Trophoblast cell (in vitro differentiated cells and primary cell): ENCODE measurements around the gene CCDC185. TPM values are rescaled to one million over a fixed set of nuclear protein-coding genes. Genes with fewer than 3 reads are reported as not detected.
A peak's percentile ranks its signal among the peaks of the same experiment; 100 is the strongest.

ENCODE experiments used
- DNase-seq, 2 donors: peaks; one replicate each; pipeline ENCODE4 v3.0.0-alpha.2; 2016
- H2AFZ ChIP-seq: 2 replicates; pipeline ENCODE4 v1.6.1; 2013; ENCODE audit warnings: low read length, moderate library complexity, mild to moderate bottlenecking; ENCODE audit not compliant: insufficient read depth, poor library complexity
- H2AK5ac ChIP-seq: 2 replicates; pipeline ENCODE4 v1.6.1; 2013; ENCODE audit warnings: mild to moderate bottlenecking, low read length
- H2BK120ac ChIP-seq: 2 replicates; pipeline ENCODE4 v1.6.1; 2013; ENCODE audit warnings: low read length, mild to moderate bottlenecking, moderate library complexity; ENCODE audit not compliant: insufficient read depth, poor library complexity
- H2BK12ac ChIP-seq: 2 replicates; pipeline ENCODE4 v1.6.1; 2013; ENCODE audit warnings: mild to moderate bottlenecking, low read length, moderate library complexity
- H2BK5ac ChIP-seq: 2 replicates; pipeline ENCODE4 v1.6.1; 2013; ENCODE audit warnings: low read length, low read depth, moderate library complexity, mild to moderate bottlenecking; ENCODE audit not compliant: poor library complexity
- H3K14ac ChIP-seq: 2 replicates; pipeline ENCODE4 v1.6.1; 2013; ENCODE audit warnings: mild to moderate bottlenecking, low read length
- H3K18ac ChIP-seq: 2 replicates; pipeline ENCODE4 v1.6.1; 2013; ENCODE audit warnings: mild to moderate bottlenecking, low read length
- H3K23ac ChIP-seq: 2 replicates; pipeline ENCODE4 v1.6.1; 2013; ENCODE audit warnings: low read length
- H3K27ac ChIP-seq: 2 replicates; pipeline ENCODE4 v1.5.1; 2013; ENCODE audit warnings: low read depth, mild to moderate bottlenecking, inconsistent platforms, low read length, moderate library complexity
- H3K27me3 ChIP-seq: 2 replicates; pipeline ENCODE4 v1.6.1; 2013; ENCODE audit warnings: inconsistent platforms, mild to moderate bottlenecking, low read length, moderate library complexity; ENCODE audit not compliant: insufficient read depth
- H3K36me3 ChIP-seq, 2 experiments: 1 replicate in 1 of 2; 2 replicates in 1 of 2; pipeline ENCODE4 v1.6.1; 2013; ENCODE audit warnings: low read length in 2 of 2, mild to moderate bottlenecking in 2 of 2, moderate library complexity in 1 of 2; ENCODE audit not compliant: insufficient read depth in 2 of 2, control insufficient read depth in 1 of 2
- H3K4ac ChIP-seq: 2 replicates; pipeline ENCODE4 v1.6.1; 2013; ENCODE audit warnings: low read depth, mild to moderate bottlenecking, low read length, moderate library complexity
- H3K4me1 ChIP-seq, 2 experiments: 1 replicate in 1 of 2; 2 replicates in 1 of 2; pipeline ENCODE4 v1.6.1; 2013; ENCODE audit warnings: low read length in 2 of 2, mild to moderate bottlenecking in 2 of 2, moderate library complexity in 1 of 2; ENCODE audit not compliant: insufficient read depth in 2 of 2, control insufficient read depth in 1 of 2
- H3K4me2 ChIP-seq: 2 replicates; pipeline ENCODE4 v1.6.1; 2013; ENCODE audit warnings: inconsistent platforms, mild to moderate bottlenecking, low read length, moderate library complexity
- H3K4me3 ChIP-seq: 2 replicates; pipeline ENCODE4 v1.5.1; 2013; ENCODE audit warnings: mild to moderate bottlenecking, low read depth, low read length, inconsistent platforms
- H3K79me1 ChIP-seq: one replicate; pipeline ENCODE4 v1.6.1; 2013; ENCODE audit warnings: low read length
- H3K79me2 ChIP-seq: 2 replicates; pipeline ENCODE4 v1.6.1; 2013; ENCODE audit warnings: low read length, mild to moderate bottlenecking; ENCODE audit not compliant: control insufficient read depth, insufficient read depth, poor library complexity
- H3K9ac ChIP-seq: 2 replicates; pipeline ENCODE4 v1.6.1; 2013; ENCODE audit warnings: mild to moderate bottlenecking, low read length
- H3K9me3 ChIP-seq: 2 replicates; pipeline ENCODE4 v1.6.1; 2013; ENCODE audit warnings: low read depth, mild to moderate bottlenecking, control low read depth, inconsistent platforms, low read length; ENCODE audit not compliant: insufficient read depth
- H4K12ac ChIP-seq: 2 replicates; pipeline ENCODE4 v1.6.1; 2013; ENCODE audit warnings: low read depth, mild to moderate bottlenecking, low read length, moderate library complexity
- H4K8ac ChIP-seq: 2 replicates; pipeline ENCODE4 v1.6.1; 2013; ENCODE audit warnings: low read depth, mild to moderate bottlenecking, low read length, moderate library complexity
- H4K91ac ChIP-seq: one replicate; pipeline ENCODE4 v1.6.1; 2013; ENCODE audit warnings: low read depth, mild to moderate bottlenecking, low read length, moderate library complexity
- WGBS: extraction: QIAGEN DNeasy Blood & Tissue Kit; methylation state at CpG from one replicate; pipeline ENCODE4 v1.1.7; 2013; ENCODE audit warnings: missing lambda C conversion rate; ENCODE audit not compliant: insufficient read length, insufficient coverage; ENCODE audit errors: extremely low coverage; 5-methylcytosine and 5-hydroxymethylcytosine counted together
- polyA plus RNA-seq: library from polyadenylated mRNA; stranded (reverse); fragments of 200-250 nt; gene quantifications from 2 replicates; pipeline ENCODE4 v1.2.3, GENCODE V29; 2013

The CCDC185 gene
- polyA plus RNA-seq, result not detected in 2 replicates

- Histone ChIP-seq H3K4me1 (no peaks in the 10 kb centered on the region), H3K4me3 (no peak within 1 kb of the TSS), H2BK12ac (no peak within 1 kb of the TSS), H3K79me2 (no peaks in the 10 kb centered on the region), H3K4ac (no peak within 1 kb of the TSS), H3K9ac (no peak within 1 kb of the TSS), H2BK5ac (no peak within 1 kb of the TSS), H3K36me3 (no peaks in the 10 kb centered on the region), H3K9me3 (no peaks in the 10 kb centered on the region), H4K8ac (no peak within 1 kb of the TSS), H3K18ac (no peak within 1 kb of the TSS), H3K79me1 (no peaks in the 10 kb centered on the region), H2BK120ac (no peak within 1 kb of the TSS), H4K91ac (no peak within 1 kb of the TSS), H2AFZ (no peak within 1 kb of the TSS), H3K27ac (no peak within 1 kb of the TSS), H2AK5ac (no peak within 1 kb of the TSS), H3K27me3 (no peaks in the 10 kb centered on the region), H4K12ac (no peak within 1 kb of the TSS), H3K23ac (no peak within 1 kb of the TSS), H3K14ac (no peak within 1 kb of the TSS), H3K4me2 (peak within 1 kb of the TSS; percentile 20)
- WGBS, result no CpG with 5 or more reads among the region's 73 CpGs
- peak; percentile 15 to 19 for DNase-seq
These were observed at the start of gene CCDC185 for GRCh38 chr1:223393275-223394214. CCDC185 (plus strand) TSS chr1:223393415; CDS start chr1:223393476, 61 bp downstream.

DNA sequence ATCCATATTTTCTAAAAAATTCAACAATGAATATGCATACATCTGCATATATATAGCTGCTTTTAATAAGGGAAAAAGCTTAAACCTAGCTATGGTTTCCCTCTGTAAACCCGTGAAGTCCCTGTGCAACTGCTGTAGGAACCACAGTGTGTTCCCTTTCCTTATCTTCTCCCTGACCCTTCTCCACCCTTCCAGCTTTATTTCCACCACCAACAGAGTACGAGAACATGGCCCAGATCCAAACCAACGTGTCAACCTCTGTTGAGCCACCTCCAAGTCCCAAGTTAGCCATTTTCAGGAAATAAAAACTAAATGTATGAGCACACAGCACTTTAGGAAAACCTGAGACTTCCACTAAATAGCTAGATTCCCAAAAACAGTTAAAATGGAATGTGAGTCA, 49.5 kb upstream of the CCDC185 start:
- no CpG with 5 or more reads among the region's 3 CpGs for WGBS
- no peak overlapping the region for H4K91ac ChIP-seq
- H3K4me2 ChIP-seq, result no peak overlapping the region
- H2BK12ac ChIP-seq, result no peak overlapping the region
- H2AK5ac ChIP-seq, result no peak overlapping the region
- no peak overlapping the region for H3K4ac ChIP-seq
- no peak overlapping the region for H4K12ac ChIP-seq
- no peaks in the 10 kb centered on the region for H3K79me2 ChIP-seq
- H3K9ac ChIP-seq, result no peak overlapping the region
- H3K4me3 ChIP-seq, result no peak overlapping the region
- peaks cover 12 to 18% of the 10 kb centered on the region in 2 experiments for H3K4me1 ChIP-seq
- no peak for DNase-seq
- no peaks in the 10 kb centered on the region for H3K36me3 ChIP-seq
- H3K18ac ChIP-seq, result no peak overlapping the region
- H3K79me1 ChIP-seq, result no peaks in the 10 kb centered on the region
- H3K9me3 ChIP-seq, result no peaks in the 10 kb centered on the region
- no peak overlapping the region for H2AFZ ChIP-seq
- H4K8ac ChIP-seq, result no peak overlapping the region
- no peak overlapping the region for H3K14ac ChIP-seq
- H2BK5ac ChIP-seq, result no peak overlapping the region
- no peak overlapping the region for H3K23ac ChIP-seq
- H3K27ac ChIP-seq, result no peak overlapping the region
- no peaks in the 10 kb centered on the region for H3K27me3 ChIP-seq
- no peak overlapping the region for H2BK120ac ChIP-seq

GRCh38 chr1:223344491-223344890, 48.7 kb upstream of the CCDC185 start:
- Histone ChIP-seq H4K8ac (no peak overlapping the region), H4K91ac (no peak overlapping the region), H3K14ac (no peak overlapping the region), H3K18ac (no peak overlapping the region), H3K4me3 (no peak overlapping the region), H3K23ac (no peak overlapping the region), H3K79me2 (no peaks in the 10 kb centered on the region), H3K4ac (no peak overlapping the region), H3K36me3 (no peaks in the 10 kb centered on the region), H2BK12ac (no peak overlapping the region), H3K4me1 (peaks cover 9 to 14% of the 10 kb centered on the region in 2 experiments), H3K9ac (no peak overlapping the region), H3K9me3 (no peaks in the 10 kb centered on the region), H3K27ac (no peak overlapping the region), H2AFZ (no peak overlapping the region), H2AK5ac (no peak overlapping the region), H2BK120ac (no peak overlapping the region), H3K27me3 (no peaks in the 10 kb centered on the region), H2BK5ac (no peak overlapping the region), H3K4me2 (no peak overlapping the region), H3K79me1 (no peaks in the 10 kb centered on the region), H4K12ac (no peak overlapping the region)
- DNase-seq, result no peak
- no CpG with 5 or more reads among the region's 6 CpGs for WGBS

GRCh38 chr1:223345720-223346119, 47.5 kb upstream of the CCDC185 start:
- H3K27ac ChIP-seq, result no peak overlapping the region
- H2BK12ac ChIP-seq, result no peak overlapping the region
- no peak overlapping the region for H4K12ac ChIP-seq
- H3K4ac ChIP-seq, result no peak overlapping the region
- no peak overlapping the region for H3K4me2 ChIP-seq
- no peak overlapping the region for H4K91ac ChIP-seq
- no peak overlapping the region for H3K14ac ChIP-seq
- H3K79me2 ChIP-seq, result no peaks in the 10 kb centered on the region
- no peak overlapping the region for H3K23ac ChIP-seq
- no peak overlapping the region for H3K9ac ChIP-seq
- H3K36me3 ChIP-seq, result no peaks in the 10 kb centered on the region
- no peaks in the 10 kb centered on the region for H3K9me3 ChIP-seq
- no peak overlapping the region for H4K8ac ChIP-seq
- DNase-seq, result no peak
- no peak overlapping the region for H2AK5ac ChIP-seq
- H2AFZ ChIP-seq, result no peak overlapping the region
- no peaks in the 10 kb centered on the region for H3K79me1 ChIP-seq
- no peak overlapping the region for H3K18ac ChIP-seq
- peaks cover 2 to 3% of the 10 kb centered on the region in 2 experiments for H3K4me1 ChIP-seq
- H2BK120ac ChIP-seq, result no peak overlapping the region
- no peak overlapping the region for H3K4me3 ChIP-seq
- no peaks in the 10 kb centered on the region for H3K27me3 ChIP-seq
- no CpG with 5 or more reads among the region's 4 CpGs for WGBS
- H2BK5ac ChIP-seq, result no peak overlapping the region
